ENCODE results near the gene RECQL5. TPM values are rescaled to one million over a fixed set of nuclear protein-coding genes. Genes with fewer than 3 reads are reported as not detected.

Gene RECQL5
- total and polyA plus RNA-seq, 2 of the 8 experiments (the other 6 are each of a cell fraction or from before 2014, with no cell fraction given), result 15.1 to 41.1 TPM

GRCh38 chr17:75589012-75589918 lies 77.7 kb downstream of the RECQL5 start:
- no peaks in the 10 kb centered on the region for H3K79me2 ChIP-seq (ENCODE audit: control insufficient read depth in 1 of 2, insufficient read depth in 2 of 2, low read length in 2 of 2)
- H3K4me3 ChIP-seq (ENCODE audit: extremely low read depth in 1 of 4, insufficient read depth in 2 of 4, low read depth in 3 of 4, low read length in 4 of 4), result peak overlapping the region; percentile 40 to 67 (median 58); a peak in 7 of 8 replicates
- H3K9ac ChIP-seq (replicated peaks in 1 of 4; ENCODE audit: extremely low read depth in 1 of 4, low read depth in 3 of 4, low read length in 3 of 4), result no peak overlapping the region; a peak in 1 of 7 replicates
- peak overlapping the region; percentile 42 for H4K91ac ChIP-seq (replicated peaks; ENCODE audit: insufficient read length, low read length)
- H4K20me1 ChIP-seq (replicated peaks in 1 of 2; ENCODE audit: control insufficient read depth in 1 of 2, insufficient read depth in 2 of 2, low read length in 2 of 2), result no peaks in the 10 kb centered on the region
- H3K23me2 ChIP-seq (ENCODE audit: low read depth, low read length), result peaks cover 14% of the 10 kb centered on the region; the same call in 1 of the 2 replicates
- peaks cover 0 to 19% (median 5%) of the 10 kb centered on the region in 4 experiments; a peak in 4 of 7 replicates for H3K27me3 ChIP-seq (replicated peaks in 1 of 4; ENCODE audit: control insufficient read depth in 3 of 4, extremely low read depth in 1 of 4, insufficient read depth in 3 of 4, low read length in 3 of 4)
- H3K27ac ChIP-seq (ENCODE audit: low read depth, low read length), result no peak overlapping the region; the same call in 1 of the 2 replicates
- H2BK120ac ChIP-seq (replicated peaks; ENCODE audit: low read depth, low read length), result no peak overlapping the region
- CTCF ChIA-PET (ENCODE audit: partially characterized antibody), result interaction anchor here (0.7 to 59.2 kb wide), 17 partner anchors 8 to 168 kb away, joined by 3 to 2200 read pairs (median 6); partner anchors contain the start of genes RECQL5, SAP30BP, SMIM5 and TSEN54
- no peaks in the 10 kb centered on the region for H3K79me1 ChIP-seq (ENCODE audit: low read depth, low read length)
- 0 out of 2 replicates have a peak overlapping the region, but pooled peaks have one; percentile 24 for H2BK5ac ChIP-seq (ENCODE audit: low read depth, low read length)
- H4K5ac ChIP-seq (ENCODE audit: insufficient read length, low read depth, low read length), result no peak overlapping the region
- peaks cover 0 to 9% (median 3%) of the 10 kb centered on the region in 4 experiments; a peak in 5 of 7 replicates for H3K4me1 ChIP-seq (replicated peaks in 1 of 4; ENCODE audit: control insufficient read depth in 3 of 4, insufficient read depth in 4 of 4, low read length in 3 of 4)
- peak overlapping the region; percentile 89 for H4K8ac ChIP-seq (ENCODE audit: extremely low read depth, insufficient read depth, low read length)
- no peaks in the 10 kb centered on the region for H3K9me3 ChIP-seq (ENCODE audit: insufficient read depth in 2 of 2, low read depth in 1 of 2, low read length in 1 of 2)
- peak overlapping the region; percentile 80 to 89 for H3K4me2 ChIP-seq (ENCODE audit: insufficient read depth in 1 of 2, low read depth in 2 of 2, low read length in 2 of 2)
- H3K23ac ChIP-seq (ENCODE audit: insufficient read length), result no peak overlapping the region
- no peak overlapping the region; the same call in 1 of the 2 replicates for H2BK15ac ChIP-seq (ENCODE audit: low read length)
- no peak overlapping the region for H2AK5ac ChIP-seq (ENCODE audit: low read depth, low read length)
- peak overlapping the region; percentile 8; the same call in 1 of the 2 replicates for H2AFZ ChIP-seq (ENCODE audit: low read length)
- DNase-seq (ENCODE audit: low read depth in 1 of 2, low spot score in 2 of 2), result peak; percentile 88 to 94
- no peaks in the 10 kb centered on the region for H3K36me3 ChIP-seq (ENCODE audit: control insufficient read depth in 2 of 4, insufficient read depth in 4 of 4, low read length in 3 of 4)
- H3K56ac ChIP-seq (replicated peaks; ENCODE audit: insufficient read length, low read depth, low read length), result peak overlapping the region; percentile 39
- no peak overlapping the region for H3K14ac ChIP-seq (ENCODE audit: insufficient read length)
- H3K4ac ChIP-seq (replicated peaks; ENCODE audit: insufficient read length, low read depth, low read length), result no peak overlapping the region
- no peak for FAIRE-seq
- H3K18ac ChIP-seq (ENCODE audit: extremely low read depth, low read length), result no peak overlapping the region; the same call in 1 of the 2 replicates
- WGBS, 2 experiments (ENCODE audit: extremely low coverage in 1 of 2, insufficient coverage in 1 of 2, insufficient read length in 1 of 2, insufficient replicate concordance in 2 of 2, low coverage in 1 of 2, low lambda C conversion rate in 2 of 2, missing lambda C conversion rate in 1 of 2), result 7% methylated on average over 29 of the region's 100 CpGs; no CpG with 5 or more reads in 1 of the 2 experiments
- 0 out of 2 replicates have a peak overlapping the region, but pooled peaks have one; percentile 39 for H2BK12ac ChIP-seq (ENCODE audit: low read depth, low read length)
- H2BK20ac ChIP-seq (ENCODE audit: low read length), result no peak overlapping the region
- POLR2A ChIA-PET (ENCODE audit: partially characterized antibody), result interaction anchor here (0.5 to 2.4 kb wide), 9 partner anchors 11 to 532 kb away, joined by 3 to 7 read pairs (median 3); partner anchors contain the start of genes SMIM5 and TSEN54
- TF ChIP-seq RBBP5 (IDR thresholded peaks at IDR 0.05; ENCODE audit: borderline replicate concordance, low read depth, low read length) (no peak; the same call in 1 of the 2 replicates), KDM4A (IDR thresholded peaks at IDR 0.05; ENCODE audit: low read depth, low read length, severe bottlenecking) (peak; percentile 33), POLR2A (IDR thresholded peaks at IDR 0.05; ENCODE audit: control extremely low read depth in 1 of 2, low read depth in 2 of 2, low read length in 2 of 2) (peak in 1 of 2 experiments; percentile 45; a peak in 1 of 3 replicates), JUND (IDR thresholded peaks at IDR 0.05; ENCODE audit: low read length) (0 out of 2 replicates have a peak, but pooled peaks have one; percentile 26), CHD1 (IDR thresholded peaks at IDR 0.05; ENCODE audit: low read depth, low read length) (no peak), SP2 (IDR thresholded peaks at IDR 0.05; ENCODE audit: low read length) (no peak), CTCF (IDR thresholded peaks at IDR 0.05; ENCODE audit: control extremely low read depth in 1 of 3, insufficient read depth in 1 of 3, low read depth in 1 of 3, low read length in 3 of 3) (peak; percentile 61 to 77 (median 72)), CEBPB (IDR thresholded peaks at IDR 0.05; ENCODE audit: low read depth, low read length) (no peak)

All from H1 (cell line).